Measurements from ENCODE around the gene IARS1.

DNA sequence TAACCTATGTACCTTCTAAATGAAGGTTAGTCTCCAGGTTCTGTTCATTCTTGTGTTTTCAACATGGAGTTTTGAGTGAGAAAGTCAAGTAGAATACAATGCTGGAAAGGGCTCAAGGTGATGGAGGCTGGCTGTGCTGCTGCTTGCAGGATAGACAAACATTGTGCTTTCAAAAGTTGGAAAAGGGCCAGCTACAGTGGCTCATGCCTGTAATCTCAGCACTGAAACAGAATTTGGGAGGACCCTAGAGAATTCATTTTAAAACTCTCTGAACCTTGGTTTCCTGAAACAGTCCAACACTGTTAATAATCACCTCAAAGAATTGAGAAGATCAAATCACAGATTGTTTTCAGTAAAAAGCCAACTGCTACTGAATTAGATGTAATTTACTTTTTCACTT, 15.4 kb upstream of the IARS1 start:
- no peak for TF ChIP-seq POLR2A (IDR thresholded peaks at IDR 0.05)
- TF ChIP-seq, protein P1, sequence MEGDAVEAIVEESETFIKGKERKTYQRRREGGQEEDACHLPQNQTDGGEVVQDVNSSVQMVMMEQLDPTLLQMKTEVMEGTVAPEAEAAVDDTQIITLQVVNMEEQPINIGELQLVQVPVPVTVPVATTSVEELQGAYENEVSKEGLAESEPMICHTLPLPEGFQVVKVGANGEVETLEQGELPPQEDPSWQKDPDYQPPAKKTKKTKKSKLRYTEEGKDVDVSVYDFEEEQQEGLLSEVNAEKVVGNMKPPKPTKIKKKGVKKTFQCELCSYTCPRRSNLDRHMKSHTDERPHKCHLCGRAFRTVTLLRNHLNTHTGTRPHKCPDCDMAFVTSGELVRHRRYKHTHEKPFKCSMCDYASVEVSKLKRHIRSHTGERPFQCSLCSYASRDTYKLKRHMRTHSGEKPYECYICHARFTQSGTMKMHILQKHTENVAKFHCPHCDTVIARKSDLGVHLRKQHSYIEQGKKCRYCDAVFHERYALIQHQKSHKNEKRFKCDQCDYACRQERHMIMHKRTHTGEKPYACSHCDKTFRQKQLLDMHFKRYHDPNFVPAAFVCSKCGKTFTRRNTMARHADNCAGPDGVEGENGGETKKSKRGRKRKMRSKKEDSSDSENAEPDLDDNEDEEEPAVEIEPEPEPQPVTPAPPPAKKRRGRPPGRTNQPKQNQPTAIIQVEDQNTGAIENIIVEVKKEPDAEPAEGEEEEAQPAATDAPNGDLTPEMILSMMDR (IDR thresholded peaks at IDR 0.05), result no peak
